Hepatocyte (in vitro differentiated cells): Measurements from ENCODE around the gene SERGEF.

ENCODE experiments used
- CTCF ChIP-seq: fragments of 200-600 bp; sonication (generic); IDR thresholded peaks from 2 replicates; pipeline ENCODE4 v1.5.1; 2016; ENCODE audit warnings: antibody characterized with exemption, mild to moderate bottlenecking; ENCODE audit not compliant: poor library complexity
- EZH2 ChIP-seq: fragments of 200-600 bp; sonication (generic); IDR thresholded peaks from 2 replicates; pipeline ENCODE4 v1.6.1; 2016; ENCODE audit warnings: antibody characterized with exemption, mild to moderate bottlenecking, borderline replicate concordance
- EZH2phosphoT487 ChIP-seq: fragments of 200-600 bp; sonication (generic); IDR thresholded peaks from one replicate; pipeline ENCODE4 v1.6.1; 2018; ENCODE audit warnings: antibody characterized with exemption, mild to moderate bottlenecking, low read depth, moderate library complexity; ENCODE audit not compliant: unreplicated experiment, severe bottlenecking

GRCh38 chr11:18019650-18020049 is 6.8 kb upstream of the SERGEF start:
- TF ChIP-seq CTCF = no peak
- TF ChIP-seq EZH2 = no peak
- TF ChIP-seq EZH2phosphoT487 = no peak
